RWPE1 (cell line): ENCODE data around the gene LFNG.

Source experiments
- CTCF ChIA-PET: fragments of 350-600 bp; sonication (Branson Sonifier 250); formaldehyde crosslinking; extraction: SDS; loops from one replicate; lab custom pipeline; 2021; lab: Yijun Ruan, JAX
- POLR2A ChIA-PET: fragments of 400-600 bp; formaldehyde crosslinking; extraction: SDS; loops from one replicate; lab custom pipeline; 2020; ENCODE audit warnings: antibody characterized with exemption; ENCODE audit not compliant: low non-redundant PET; lab: Yijun Ruan, JAX
- DNase-seq: peaks from one replicate; pipeline ENCODE4 v3.0.0; 2012; ENCODE audit warnings: low spot score
- H3K27ac ChIP-seq: fragments of 450-650 bp; 2 replicates; pipeline ENCODE4 v1.5.1; 2017
- TF ChIP-seq, protein P1 (sequence below): fragments of 450-650 bp; conservative IDR thresholded peaks from 2 replicates; pipeline ENCODE4 v1.5.1; 2017; ENCODE audit warnings: low read depth, mild to moderate bottlenecking

The LFNG gene

DNA sequence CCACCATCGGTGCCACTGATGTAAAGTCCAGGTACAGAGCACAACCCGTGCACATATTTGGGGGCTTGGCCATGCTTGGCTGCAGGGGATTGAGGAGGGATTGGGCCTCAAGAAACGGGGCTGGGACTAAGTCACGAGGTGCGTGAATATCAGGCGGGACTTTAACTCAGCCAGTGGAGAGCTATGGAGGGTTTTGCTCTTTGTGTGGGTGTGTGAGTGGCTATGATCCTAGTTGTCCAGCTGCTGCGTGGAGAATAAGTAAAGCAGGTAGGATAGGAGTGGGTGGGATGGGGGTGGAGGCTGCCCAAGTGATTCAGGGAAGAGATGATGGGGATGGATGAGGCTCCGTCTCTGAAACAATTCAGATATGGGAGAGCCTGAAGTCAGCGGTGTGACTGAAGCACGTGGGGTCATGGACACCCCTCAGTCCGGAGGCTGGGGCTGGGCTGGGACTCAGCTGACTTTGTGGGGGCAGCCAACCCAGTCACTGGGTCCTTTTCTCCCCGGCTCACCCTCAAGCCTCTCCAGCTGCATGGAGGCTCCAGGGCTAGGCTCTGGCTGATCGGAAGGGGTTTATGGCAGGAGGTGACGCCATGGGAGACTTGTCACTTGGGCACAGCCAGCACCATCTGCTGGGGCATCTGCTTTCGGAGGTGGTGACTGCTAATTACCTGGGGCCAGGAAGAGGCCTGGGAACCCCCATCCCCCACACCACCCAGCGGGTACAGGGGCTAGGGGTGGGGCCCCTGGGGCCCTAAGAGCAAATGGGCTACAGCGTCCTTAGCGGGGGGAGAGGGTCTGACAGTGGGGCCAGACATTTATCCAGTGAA is 1.7 kb upstream of the LFNG start:
- ChIA-PET CTCF (interaction anchor here (0.7 to 2.0 kb wide), 2 partner anchors 49 to 99 kb away, joined by 3 to 5 read pairs; no protein-coding TSS in a partner anchor), POLR2A (no interaction called here)
- H3K27ac ChIP-seq = no peak overlapping the region; the same call in 1 of the 2 replicates
- TF ChIP-seq, protein P1, sequence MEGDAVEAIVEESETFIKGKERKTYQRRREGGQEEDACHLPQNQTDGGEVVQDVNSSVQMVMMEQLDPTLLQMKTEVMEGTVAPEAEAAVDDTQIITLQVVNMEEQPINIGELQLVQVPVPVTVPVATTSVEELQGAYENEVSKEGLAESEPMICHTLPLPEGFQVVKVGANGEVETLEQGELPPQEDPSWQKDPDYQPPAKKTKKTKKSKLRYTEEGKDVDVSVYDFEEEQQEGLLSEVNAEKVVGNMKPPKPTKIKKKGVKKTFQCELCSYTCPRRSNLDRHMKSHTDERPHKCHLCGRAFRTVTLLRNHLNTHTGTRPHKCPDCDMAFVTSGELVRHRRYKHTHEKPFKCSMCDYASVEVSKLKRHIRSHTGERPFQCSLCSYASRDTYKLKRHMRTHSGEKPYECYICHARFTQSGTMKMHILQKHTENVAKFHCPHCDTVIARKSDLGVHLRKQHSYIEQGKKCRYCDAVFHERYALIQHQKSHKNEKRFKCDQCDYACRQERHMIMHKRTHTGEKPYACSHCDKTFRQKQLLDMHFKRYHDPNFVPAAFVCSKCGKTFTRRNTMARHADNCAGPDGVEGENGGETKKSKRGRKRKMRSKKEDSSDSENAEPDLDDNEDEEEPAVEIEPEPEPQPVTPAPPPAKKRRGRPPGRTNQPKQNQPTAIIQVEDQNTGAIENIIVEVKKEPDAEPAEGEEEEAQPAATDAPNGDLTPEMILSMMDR = no peak
- no peak for DNase-seq

DNA sequence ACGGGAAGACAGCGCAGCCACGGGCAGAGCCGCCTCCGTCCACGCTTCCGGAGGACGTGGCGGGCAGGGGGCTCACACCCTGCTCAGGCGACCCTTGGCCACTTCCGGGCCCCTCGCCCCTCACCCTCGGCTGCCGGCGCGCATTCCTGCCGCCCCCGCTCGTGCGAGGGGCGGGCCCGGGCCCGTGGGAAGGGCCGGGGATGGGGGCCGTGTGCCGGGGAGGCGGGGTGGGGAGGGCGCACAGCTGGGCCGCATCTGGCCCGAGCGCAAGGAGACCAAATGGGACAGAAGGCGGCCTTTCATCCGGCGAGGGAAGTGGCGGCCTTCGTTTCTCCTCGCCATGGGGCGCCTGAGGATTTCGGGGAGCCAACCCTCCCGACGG is 846 bp upstream of the LFNG start:
- H3K27ac ChIP-seq = no peak overlapping the region
- TF ChIP-seq, protein P1 = no peak
- no peak for DNase-seq
- ChIA-PET POLR2A (no interaction called here), CTCF (interaction anchor here (0.7 kb wide), 1 partner anchor 98 kb away, joined by 3 read pairs; no protein-coding TSS in a partner anchor)

DNA sequence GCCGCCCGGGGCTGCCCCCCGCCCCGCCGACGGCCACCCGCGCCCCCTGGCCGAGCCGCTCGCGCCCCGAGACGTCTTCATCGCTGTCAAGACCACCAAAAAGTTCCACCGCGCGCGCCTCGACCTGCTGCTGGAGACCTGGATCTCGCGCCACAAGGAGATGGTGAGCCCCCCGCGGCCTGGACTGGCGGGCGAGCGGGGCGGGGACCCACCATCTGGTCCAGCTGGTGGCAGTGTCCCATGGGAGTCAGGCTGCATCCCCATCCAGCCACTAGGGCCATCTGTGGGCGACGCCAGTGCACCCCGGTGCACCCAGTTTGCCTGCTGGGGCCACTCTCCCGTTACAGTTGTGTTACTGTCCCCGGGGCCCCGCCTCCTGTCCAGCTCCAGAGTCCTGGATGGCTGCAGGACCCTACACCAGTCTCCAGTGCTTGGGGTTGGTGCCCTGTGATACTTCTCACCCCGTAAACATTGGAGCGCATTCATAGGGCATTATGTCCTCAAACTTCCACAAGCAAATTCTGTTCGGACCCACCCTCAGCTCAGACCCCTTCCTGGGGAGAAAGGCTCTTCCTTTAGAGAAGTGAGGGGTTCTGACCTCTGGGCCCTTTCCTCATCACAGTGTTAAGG is 672 bp downstream of the LFNG start:
- ChIA-PET CTCF (interaction anchor here (0.6 to 0.7 kb wide), 2 partner anchors 25 to 1007 kb away, joined by 3 to 5 read pairs; no protein-coding TSS in a partner anchor), POLR2A (no interaction called here)
- peak overlapping the region; percentile 100 for H3K27ac ChIP-seq
- TF ChIP-seq, protein P1 = peak; percentile 49
- DNase-seq = no peak

DNA sequence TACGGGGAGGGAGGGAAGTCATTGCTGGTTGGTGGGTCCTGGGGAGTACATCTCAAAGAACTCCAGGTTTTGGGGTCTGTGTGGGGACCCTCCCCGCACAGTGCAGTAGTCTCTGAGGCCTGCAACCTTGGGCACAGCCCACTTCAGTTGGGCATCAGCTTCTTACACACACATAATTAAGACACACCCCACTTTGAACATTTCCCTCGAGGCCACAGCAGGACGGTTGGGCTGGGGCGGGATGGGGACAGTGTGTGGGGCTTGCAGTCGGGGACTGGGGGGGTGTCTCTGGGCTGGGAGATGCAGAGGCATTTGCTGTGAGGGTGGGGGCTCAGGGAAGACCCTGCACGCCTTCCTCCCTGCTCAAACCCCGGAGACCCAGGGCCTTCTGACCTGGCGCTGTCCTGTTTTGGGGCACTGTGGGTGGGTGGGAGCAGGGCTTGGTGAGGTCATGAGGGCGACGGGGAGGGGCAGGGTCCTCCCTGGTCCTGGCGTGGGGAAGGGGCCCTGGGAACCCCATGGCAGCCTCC is 1.3 kb downstream of the LFNG start:
- TF ChIP-seq, protein P1 = no peak
- ChIA-PET POLR2A (interaction anchor here (0.6 kb wide), 1 partner anchor 311 kb away, joined by 3 read pairs; no protein-coding TSS in a partner anchor), CTCF (interaction anchor here (0.6 to 0.7 kb wide), 2 partner anchors 25 to 1007 kb away, joined by 3 to 5 read pairs; no protein-coding TSS in a partner anchor)
- H3K27ac ChIP-seq = peak overlapping the region; percentile 100
- DNase-seq = no peak

- H3K27ac ChIP-seq = peak overlapping the region; percentile 100
- no peak for DNase-seq
- ChIA-PET CTCF (no interaction called here), POLR2A (interaction anchor here (0.6 kb wide), 1 partner anchor 311 kb away, joined by 3 read pairs; no protein-coding TSS in a partner anchor)
- TF ChIP-seq, protein P1 = no peak
Measured at GRCh38 chr7:2521341-2521745, 1.8 kb downstream of the LFNG start.

- DNase-seq = no peak
- ChIA-PET CTCF (no interaction called here), POLR2A (no interaction called here)
- H3K27ac ChIP-seq = peak overlapping the region; percentile 100
- TF ChIP-seq, protein P1 = no peak
Measured at GRCh38 chr7:2521952-2522591, 2.5 kb downstream of the LFNG start.
